ENCODE data around the gene LATS2.
"Not testable (repeated sequence)": the region's sequence is repeated elsewhere in the genome, so short reads cannot be mapped to it uniquely, and the experiment has no call there.

LATS2 gene

DNA sequence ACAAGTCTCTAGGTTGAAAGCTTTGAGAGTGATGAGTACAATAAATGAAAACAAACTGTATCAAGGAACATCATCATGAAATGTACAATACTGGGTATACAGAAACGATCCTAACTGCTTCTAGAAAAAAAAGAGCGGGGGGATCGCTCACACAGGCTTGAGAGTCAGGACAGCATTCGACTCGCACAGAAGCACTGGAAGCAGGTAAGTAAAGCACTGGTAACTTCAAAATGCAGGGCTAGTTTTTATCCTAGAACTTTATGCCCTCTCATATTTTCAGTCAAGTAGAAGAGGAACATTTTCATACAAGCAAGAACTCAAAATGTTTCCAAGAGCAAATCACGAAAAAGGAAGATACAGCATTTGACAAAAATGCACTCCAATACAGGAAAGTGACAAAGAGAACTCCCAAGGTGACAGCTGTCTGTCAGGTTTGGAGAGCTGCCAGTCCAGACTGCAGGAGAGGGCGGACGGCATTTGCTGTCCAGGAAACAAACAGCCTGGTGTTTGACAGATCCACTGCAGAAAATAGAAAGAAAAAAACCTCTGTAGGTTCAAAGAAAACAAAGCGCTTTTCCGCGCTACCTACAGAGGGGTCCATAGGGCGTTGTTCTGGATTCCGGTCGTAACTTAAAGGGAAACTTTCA, 100.6 kb downstream of the LATS2 start:
- DNase-seq (ENCODE audit: low read depth): no peak

DNA sequence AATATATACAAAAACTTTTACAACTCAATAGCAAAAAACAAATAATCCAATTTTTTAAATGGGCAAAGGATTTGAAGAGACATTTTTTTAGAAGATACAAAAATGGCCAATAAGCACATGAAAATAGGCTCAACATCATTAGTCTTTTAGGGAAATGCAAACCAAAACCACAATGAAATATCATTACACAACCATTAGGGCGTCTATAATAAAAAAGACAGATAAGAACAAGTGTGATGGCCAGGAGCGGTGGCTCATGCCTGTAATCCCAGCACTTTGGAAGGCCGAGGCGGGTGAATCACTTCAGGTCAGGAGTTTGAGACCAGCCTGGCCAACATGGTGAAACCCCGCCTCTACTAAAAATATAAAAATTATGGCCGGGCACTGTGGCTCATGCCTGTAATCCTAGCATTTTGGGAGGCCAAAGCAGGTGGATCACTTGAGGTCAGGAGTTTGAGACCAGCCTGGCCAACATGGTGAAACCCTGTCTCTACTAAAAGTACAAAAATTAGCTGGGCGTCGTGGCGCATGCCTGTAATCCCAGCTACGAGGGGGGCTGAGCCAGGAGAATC, 104.3 kb downstream of the LATS2 start:
- DNase-seq (ENCODE audit: low read depth): peak; percentile 3

DNA sequence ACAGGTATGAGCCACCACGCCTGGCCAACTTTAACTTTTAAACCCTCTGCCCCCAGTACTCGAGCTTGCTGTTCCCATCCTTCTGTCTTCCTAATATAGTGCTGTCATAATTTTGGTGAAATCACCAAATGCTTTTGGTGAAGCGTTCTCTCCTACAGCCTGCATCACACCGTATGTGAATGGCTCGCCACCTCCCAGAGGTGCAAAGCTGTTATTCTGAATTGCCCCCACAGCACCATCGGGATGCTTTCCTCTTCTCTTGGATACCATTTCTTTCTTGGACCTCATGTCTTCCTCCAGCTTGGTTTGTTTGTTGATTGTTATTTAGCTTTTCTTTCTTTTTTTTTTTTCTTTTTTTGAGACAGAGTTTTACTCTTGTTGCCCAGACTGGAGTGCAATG, 105.9 kb downstream of the LATS2 start:
- no peak for DNase-seq (ENCODE audit: low read depth)

DNA sequence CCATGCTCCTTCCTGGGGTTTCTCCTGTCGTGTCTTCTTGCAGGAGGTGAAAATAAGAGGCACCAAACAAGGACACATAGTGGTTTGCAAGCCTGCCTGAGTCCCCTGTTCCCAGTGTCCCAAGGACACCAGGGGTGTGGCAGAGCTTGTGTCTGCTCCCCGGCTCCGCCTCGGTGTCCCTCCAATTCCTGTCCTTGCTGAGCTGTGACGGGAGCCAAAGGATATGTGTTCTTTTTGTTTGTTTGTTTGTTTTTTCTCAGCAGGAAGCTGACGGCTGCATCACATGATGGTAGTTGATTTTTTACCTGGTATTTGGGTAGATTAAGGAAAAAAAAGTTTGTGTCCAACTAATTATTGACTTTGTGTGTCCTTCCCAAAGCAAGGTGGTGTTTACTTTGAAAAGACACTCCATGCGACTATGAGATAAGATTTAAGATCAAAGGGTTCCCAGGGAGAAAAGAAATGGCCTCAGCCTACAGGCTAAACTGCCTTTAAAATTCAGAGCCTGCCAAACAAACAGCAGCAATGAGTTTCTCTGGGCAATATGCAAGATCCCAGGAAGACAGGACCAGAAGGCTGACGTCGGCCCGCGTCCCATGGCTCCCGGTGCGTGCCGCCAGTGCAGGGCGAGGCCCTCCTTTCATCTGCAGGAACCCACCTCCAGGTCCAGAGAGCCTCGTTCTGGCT, 108.0 kb downstream of the LATS2 start:
- no peak for DNase-seq (ENCODE audit: low read depth)

DNA sequence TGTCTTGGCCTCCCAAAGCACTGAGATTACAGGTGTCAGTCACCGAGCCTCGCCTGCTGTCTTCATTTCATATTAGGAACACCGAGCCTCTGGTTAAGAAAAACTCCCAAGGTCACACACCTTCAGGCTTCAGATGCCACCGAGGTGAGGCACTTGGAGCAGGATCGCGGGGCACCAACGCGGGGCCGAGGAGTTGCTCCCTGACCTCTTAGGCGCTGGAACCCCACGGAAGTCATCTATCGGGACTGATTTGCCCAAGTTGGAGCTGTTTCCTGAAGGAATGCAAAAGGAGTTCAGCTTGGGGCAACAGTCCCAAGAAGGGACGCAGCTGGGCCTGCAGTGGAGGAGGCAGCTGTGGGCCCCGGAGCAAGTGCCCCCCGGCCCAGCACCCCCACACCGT, 108.5 kb downstream of the LATS2 start:
- no peak for DNase-seq (ENCODE audit: low read depth)

DNA sequence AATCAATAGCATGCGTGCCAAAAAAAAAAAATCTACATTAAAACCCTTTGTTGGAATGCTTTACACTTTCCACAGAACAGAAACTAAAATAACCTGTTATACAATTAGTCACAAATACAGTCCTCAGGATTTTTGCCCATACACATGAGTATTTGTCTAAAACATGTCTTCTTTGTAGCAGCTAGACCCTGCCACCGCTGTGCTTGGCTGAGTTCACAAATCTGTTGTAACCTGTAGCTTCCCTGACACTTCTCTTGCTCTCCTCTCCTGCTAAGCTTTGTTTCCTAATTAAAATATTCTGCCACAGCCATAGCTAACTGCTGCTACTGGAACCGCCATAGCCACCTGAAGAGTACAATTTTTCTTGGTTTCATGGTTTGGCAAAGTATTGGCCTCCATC, 113.4 kb downstream of the LATS2 start:
- DNase-seq (ENCODE audit: low read depth): not testable (repeated sequence)

DNA sequence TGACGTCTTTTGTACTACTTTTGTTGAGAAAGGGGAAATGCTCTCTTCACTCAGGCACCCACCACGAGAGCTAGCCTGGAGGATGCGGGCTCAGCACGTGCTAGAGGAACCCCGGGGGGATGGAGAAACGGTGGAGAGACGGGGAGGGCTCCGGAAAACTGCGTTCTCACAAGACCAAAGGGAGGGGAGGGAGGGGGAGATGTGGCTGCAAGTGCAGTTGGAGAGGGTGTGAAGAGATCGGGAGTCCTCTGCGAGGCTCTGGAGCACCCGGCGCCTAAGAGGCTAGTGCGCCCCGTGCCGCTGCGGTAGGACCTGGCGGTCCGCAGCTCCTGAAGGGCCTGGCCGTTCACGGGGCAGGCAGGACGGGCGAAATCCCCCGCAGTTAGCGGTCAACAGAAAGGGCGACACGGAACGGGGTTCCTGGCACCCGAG, 115.4 kb downstream of the LATS2 start:
- no peak for DNase-seq (ENCODE audit: low read depth)

DNA sequence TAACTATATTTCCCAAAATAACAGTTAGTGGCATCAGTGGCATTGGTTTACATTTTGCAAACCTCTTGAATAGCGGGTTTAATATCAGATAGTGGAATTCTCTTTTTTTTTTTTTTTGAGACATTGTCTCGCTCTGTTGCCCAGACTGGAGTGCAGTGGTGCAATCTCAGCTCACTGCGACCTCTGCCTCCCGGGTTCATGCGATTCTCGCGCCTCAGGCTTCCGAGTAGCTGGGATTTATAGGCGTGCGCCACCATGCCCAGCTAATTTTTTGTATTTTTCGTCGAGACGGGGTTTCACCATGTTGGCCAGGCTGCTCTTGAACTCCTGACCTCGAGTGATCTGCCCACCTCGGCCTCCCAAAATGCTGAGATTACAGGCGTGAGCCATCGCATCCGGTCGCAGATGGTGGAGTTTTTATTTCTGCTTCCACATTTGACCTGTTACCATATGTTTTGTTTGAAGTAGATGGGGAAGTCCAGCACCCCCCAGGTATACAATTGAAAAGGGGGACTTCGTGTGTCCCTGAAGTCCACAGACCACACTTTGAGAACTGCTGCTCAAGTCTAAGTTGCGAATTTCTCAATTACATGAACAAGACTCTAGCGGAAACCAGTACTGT, 118.3 kb downstream of the LATS2 start:
- no peak for DNase-seq (ENCODE audit: low read depth)

DNA sequence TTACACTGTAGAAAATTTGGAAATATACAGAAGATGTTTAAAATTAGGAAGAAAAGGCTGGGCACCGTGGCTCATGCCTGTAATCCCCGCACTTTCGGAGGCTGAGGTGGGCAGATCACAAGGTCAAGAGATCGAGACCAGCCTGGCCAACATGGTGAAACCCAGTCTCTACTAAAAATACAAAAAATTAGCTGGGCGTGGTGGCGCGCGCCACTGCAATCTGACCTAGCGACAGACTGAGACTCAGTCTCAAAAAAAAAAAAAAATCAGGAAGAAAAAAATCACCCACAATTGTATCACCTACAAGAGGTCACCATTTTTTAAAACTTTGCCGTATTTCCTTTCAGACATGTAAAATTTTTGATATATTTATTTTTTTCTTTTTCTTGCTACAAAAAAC, 120.9 kb downstream of the LATS2 start:
- not testable (repeated sequence) for DNase-seq (ENCODE audit: low read depth)

DNA sequence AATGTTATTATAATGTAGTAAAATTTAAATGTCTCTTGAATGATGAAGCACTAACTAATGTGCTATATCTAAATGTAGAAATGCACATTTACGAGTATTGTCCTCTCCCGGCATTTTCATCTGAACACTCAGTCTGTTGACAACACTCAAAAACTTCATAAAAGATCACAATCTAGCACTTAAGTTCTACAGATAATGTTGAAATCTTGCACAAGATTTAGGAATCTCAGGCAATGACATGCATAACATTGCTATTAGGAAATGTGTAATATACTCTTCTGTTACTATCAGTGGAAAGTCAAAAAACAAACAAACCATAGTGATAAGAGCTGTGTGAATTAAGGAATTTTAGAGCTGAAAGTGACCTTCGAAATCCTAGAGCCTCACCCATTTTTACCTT, 121.3 kb downstream of the LATS2 start:
- DNase-seq (ENCODE audit: low read depth): peak; percentile 3

DNA sequence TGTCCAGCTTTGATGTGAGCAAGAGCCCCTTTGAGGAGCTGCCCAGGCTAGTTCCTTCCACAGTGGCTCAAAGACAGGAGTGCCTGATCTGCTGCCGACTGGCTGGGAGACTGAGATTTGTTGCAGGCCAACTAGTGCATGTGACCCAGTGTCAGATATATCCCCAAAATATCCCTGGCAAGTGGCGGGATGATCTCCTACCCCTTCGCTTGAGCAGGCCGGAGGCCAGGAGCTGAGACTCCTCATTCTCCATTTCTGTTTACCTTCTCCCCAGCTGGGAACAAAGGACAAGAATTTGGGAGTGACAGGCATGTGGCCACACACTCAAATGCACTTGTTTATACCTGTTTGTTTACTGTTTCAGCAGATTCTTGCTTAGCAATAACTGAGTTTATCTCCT, 121.7 kb downstream of the LATS2 start:
- no peak for DNase-seq (ENCODE audit: low read depth)

DNA sequence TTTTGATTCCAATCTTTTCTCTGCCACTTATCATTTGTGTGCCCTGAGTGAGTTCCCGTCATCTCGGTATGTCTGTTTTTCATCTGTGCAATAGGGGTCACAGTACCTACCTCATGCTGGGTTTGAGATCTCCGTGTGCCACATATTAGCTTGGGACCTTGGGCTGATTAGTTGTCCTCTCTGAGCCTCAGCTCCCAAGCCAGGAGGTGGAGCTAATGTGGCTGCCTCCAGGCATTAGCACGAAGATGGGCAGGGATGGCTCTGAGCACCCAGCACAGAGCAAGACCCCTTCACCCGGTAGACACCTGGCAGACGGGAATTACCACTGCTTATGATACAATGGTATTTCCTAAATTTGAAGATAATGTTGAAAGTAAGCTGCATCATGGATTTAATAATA, 123.1 kb downstream of the LATS2 start:
- no peak for DNase-seq (ENCODE audit: low read depth)

DNA sequence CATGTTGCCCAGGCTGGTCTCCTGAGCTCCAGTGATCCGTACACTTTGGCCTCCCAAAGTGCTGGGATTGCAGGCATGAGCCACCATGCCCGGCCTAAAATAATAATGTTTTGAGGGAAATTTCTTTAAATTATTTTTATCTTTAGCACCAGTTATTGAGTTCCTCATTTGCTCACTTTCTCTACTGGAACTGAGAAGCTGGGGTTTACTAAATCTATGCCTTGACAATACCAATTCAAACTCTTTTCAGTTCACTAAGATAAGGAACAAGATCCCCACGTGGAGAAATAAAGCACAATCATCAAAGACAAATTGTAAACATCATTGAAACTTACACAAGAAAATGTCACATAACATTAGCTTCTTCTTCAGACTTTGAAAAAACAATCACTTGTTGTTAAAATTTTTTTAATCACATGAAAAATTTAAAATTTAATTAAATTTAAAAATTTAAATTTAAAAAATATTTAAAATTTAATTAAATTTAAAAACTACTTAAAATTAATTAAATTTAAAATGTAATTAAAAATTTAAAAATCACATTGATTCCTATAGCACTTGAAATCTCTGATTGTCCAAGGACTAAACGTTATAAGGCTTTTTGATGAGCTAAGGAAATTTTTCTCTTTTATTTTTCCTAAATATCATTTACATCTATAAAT, 133.7 kb downstream of the LATS2 start:
- no peak for DNase-seq (ENCODE audit: low read depth)

DNA sequence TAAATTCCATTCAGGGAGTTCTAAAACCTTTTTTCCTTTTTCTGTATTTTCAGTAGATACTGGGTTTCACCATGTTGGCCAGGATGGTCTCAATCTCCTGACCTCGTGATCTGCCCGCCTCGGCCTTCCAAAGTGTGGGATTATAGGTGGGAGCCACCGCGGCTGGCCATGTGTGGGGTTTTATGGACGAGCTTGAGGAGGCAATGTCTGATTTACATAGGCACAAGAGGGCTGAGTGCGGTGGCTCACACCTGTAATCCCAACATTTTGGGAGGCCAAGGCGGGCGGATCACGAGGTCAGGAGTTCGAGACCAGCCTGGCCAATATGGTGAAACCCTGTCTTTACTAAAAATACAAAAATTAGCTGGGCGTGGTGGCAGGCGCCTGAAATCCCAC, 136.0 kb downstream of the LATS2 start:
- not testable (repeated sequence) for DNase-seq (ENCODE audit: low read depth)

DNA sequence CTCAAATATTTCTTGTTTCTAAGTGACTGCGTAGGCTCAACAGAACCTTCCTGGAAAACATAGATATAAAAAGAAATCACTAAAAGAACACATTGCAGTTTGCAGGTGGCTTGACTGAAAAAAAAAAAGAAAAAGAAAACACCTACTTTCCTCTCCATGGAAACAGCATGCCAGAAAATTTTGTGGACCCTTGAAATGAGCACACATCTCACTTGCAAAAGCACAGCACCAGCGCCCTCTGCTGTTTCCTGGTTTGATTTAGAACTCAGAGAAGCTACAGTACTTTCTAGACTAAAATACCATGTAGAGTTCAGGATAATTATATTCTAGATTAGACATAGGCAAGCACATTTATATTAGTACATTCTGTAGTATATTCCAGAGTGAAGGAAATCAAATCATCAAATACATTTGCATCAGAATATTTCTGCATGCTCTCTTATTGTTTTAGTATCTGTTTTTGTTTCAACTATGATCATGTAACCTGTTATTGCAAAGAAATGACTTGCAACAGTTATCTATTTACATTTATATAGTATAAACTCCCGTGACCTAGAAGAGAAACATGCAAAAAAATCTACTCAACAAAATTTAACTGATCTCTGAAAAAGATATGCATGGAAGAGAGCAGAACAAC, 136.5 kb downstream of the LATS2 start:
- peak; percentile 59 for DNase-seq (ENCODE audit: low read depth)

DNA sequence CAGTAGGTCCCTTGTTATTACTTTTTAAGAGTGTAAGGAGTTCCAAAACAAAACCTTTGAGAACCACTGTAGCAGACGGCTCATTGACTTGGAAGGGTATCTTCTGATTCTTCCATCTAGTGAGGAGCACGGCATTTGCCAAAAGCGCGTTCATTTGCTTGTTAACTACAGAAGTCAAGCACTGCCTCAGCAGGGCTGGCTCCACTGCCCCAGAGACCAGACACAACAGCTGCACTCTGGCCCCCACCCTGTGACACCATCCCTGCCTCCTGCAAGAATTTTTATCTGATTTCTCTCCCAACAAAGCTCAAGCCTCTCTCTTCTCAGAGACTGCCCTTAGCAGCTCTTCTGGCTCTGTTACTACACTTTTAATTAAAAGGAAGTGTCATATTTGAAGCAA, 138.1 kb downstream of the LATS2 start:
- DNase-seq (ENCODE audit: low read depth): no peak

All from stromal cell of bone marrow (primary cell).